LNCAP (cell line): ENCODE measurements around the gene FTO.
A peak's percentile ranks its signal among the peaks of the same experiment; 100 is the strongest.

Experiments used
- CTCF ChIP-seq: fragments of 450-650 bp; IDR thresholded peaks from 2 replicates; pipeline ENCODE4 v1.5.1; 2017; ENCODE audit warnings: mild to moderate bottlenecking

Gene FTO

GRCh38 chr16:53881371-53881770 is 177.4 kb downstream of the FTO start:
- TF ChIP-seq CTCF: no peak

GRCh38 chr16:53882310-53882709 is 178.4 kb downstream of the FTO start:
- no peak for TF ChIP-seq CTCF

- TF ChIP-seq CTCF: no peak
Observed at GRCh38 chr16:53884748-53885147, 180.8 kb downstream of the FTO start.

GRCh38 chr16:53886482-53887378 is 182.8 kb downstream of the FTO start:
- no peak for TF ChIP-seq CTCF

DNA sequence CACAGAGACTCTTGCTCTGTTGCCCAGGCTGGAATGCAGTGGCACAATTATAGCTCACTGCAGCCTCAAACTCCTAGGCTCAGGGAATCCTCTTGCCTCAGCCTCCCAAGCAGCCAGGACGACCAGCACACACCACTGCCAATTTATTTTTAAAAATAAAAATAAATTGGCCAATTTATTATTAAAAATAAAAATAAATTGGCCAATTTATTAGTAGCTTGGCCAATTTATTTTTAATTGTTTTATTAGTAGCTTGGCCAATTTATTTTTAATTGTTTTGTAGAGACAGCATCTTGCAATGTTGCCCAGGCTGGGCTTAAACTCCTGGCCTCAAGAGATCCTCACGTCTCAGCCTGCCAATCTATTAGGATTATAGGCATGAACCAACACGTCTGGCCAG is 184.3 kb downstream of the FTO start:
- TF ChIP-seq CTCF: no peak

DNA sequence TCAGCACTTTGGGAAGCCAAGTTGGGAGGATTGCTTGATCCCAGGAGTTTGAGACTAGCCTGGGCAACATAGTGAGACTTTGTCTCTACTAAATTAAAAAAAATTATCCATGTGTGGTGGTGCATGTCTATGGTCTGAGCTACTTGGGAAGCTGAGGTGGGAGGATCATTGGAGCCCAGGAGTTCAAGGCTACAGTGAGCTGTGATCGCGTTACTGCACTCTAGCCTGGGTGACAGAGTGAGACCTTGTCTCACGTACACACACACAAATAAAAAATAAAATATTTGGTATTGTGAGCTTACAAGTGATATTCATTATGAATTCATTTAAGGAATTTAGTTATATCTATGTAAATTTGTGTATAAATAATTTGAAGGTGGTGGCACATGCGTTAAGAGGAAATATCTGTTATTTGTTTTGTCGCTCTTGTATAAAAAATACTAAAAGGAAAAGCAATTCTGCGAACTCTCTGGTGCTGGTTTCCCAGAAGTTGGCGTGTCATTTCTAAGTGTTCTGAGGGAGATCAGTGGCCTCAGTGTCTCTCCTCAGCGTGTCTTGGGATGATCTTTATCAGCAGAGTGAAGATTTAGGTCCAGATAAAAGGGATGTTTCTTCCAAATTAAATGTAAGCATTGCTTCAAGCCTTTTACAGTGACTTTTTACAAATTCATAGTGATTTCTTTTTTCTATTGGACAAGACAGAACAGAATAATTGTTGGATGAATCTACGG is 187.6 kb downstream of the FTO start:
- TF ChIP-seq CTCF: no peak

DNA sequence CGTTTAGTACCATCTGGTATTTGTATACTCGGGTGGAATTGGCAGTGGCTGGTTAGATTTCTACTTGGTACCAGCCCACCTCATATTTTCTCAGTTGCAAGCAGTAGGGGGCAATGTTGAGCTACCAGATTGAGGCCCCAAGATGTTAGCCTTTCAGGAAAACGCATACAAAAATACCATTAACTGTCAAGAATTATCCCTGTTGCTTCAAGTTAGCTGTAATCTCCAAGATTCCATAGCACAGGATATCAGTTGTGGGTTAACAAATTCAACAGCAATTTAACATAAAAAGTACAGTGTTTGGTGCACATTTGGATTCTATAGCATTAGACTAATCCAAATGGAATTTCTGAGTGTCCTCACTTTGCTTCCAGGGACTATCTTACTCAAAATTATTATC is 188.2 kb downstream of the FTO start:
- peak; percentile 75 for TF ChIP-seq CTCF
